ENCODE measurements around the gene CARD14.

CARD14 gene

DNA sequence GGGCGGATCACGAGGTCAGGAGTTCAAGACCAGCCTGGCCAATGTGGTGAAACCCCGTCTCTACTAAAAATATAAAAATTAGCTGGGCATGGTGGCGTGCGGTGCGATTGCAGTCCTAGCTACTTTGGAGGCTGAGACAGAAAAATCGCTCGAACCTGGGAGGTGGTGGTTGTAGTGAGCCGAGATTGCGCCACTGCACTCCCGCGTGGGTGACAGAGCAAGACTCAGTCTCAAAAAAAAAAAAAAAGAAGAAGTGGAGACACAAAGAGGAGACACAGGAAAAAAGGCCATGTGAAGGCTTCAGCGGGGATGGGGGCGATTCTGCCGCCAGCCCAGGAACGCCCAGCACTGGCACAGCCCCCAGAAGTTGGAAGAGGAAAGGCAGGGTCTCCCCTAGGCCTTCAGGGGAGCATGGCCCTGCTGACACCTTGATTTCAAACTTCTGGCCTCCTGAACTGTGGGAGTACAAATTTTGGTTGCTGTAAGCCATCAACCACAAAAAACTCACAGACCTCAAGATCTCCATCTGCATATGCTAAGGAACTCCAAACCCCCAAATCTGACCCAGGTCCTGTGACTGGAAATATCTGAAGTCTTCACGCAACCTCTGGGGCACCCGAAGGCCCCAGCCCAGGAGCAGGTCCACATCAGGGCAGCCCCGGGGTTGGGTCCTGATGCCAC is 43.3 kb downstream of the CARD14 start:
- DNase-seq: no peak

DNA sequence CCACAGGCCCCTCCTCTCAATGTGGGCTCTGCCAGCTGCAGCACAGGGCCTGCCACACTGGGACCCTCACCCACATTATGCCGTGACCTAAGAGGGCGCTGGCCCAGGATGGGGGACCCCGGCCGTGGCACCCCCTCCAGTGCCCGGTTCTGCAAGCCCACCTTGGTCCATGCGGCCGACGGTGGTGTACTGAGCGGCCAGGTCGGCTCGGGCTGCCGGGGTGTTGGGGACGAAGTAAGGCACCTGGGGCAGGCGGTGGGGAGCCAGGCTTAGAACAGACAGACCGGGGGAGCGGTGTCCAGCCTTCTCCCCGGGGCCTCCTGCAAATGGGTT is 43.8 kb downstream of the CARD14 start:
- no peak for DNase-seq

DNA sequence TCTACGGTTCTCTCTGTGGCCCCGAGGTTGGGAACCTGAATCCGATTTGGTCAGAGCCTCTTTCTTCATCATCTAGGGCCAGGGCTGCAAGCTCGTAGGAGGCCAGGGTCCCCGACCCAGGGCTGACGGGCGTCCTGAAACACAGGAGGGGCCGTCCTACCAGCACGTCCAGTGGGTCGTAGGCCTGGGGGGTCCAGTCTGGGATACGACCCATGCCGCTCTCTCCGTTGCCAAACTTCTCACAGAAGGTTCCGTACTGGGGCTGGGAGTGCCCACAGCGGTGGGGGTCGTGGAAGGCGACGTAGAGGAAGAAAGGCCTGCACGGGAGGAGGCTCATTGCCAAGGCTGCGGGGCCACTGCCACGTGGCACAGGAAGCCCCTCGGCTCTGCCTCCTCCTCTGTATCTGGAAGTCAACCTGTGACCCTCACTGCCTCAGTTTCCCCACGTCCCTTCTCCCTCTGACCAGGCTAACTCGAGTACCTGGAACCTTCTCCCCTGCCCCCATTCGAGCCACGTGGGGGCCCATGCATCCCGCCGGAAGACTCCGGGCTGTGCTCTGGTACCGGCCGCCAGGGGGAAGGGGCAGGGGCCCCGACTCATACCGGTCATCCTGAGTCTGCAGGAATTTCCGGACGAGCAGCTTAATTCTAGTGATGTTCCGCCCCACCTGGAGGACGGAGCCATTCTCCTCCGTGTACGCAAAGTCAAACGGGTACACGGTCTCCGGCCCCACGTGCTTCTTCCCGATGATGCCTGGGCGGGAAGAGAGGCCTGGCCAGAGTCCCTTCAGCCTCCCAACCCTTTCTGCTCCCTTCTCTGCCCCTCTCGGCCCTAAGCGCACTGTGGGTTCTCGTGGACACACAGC is 44.4 kb downstream of the CARD14 start:
- no peak for DNase-seq

DNA sequence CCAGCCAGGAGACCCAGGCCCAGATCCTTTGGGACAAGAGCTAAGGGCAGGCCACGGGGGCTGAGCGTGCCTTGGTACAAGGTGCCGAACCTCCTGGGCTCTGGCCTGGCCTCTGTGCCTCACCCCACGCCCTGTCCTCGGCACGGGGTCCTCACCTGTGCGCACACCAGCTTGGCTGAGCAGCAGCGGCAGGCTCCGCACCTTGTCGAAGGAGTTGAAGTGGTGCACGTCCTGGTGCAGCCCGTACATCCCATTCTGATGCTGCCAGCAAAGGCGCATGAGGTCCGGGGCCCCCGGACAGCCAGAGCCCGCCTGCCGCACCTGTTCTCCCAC is 45.0 kb downstream of the CARD14 start:
- no peak for DNase-seq

DNA sequence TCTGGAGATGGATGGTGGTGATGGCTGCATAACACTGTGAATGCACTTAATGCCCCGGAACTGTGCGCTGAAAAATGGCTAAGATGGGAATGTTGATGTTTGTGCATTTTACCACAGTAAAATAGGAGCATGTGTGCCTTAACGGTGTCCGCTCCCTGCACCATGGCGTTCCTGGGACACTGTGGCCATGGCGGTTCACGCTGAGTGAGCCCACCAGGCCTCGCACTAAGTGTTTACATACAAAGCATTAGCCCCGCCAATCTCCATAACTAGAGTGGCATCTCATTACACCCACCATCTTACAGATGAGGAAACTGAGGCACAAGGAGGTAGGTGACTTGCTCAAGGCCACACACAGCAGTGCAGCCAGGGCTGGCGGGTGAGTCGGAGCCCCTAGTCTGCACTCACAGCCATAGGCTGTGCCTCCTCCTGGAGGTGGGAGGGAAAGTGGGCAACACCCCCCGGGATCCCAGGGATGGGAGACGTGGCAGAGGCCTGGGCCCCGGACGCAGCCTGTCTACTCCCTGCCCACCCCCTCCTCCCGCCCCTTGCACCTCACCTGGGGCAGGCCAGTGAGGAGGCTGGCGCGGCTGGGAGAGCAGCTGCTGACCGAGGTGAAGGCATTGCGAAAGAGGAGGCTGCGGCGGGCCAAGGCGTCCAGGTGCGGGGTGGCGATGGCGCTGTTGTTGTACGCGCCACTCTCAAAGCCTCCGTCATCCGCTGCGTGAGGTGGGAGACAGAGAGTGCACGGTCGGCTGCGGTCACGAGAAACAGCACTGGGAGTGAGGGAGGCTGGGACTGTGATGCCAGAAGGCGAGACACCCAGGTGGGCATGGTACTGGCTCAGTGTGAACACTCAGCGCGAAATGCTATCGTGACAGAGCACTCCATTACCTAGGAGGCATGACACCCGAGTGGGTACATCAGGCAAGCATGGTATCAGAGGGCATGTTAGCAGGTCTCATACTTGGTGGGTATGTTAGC is 46.9 kb downstream of the CARD14 start:
- no peak for DNase-seq

DNA sequence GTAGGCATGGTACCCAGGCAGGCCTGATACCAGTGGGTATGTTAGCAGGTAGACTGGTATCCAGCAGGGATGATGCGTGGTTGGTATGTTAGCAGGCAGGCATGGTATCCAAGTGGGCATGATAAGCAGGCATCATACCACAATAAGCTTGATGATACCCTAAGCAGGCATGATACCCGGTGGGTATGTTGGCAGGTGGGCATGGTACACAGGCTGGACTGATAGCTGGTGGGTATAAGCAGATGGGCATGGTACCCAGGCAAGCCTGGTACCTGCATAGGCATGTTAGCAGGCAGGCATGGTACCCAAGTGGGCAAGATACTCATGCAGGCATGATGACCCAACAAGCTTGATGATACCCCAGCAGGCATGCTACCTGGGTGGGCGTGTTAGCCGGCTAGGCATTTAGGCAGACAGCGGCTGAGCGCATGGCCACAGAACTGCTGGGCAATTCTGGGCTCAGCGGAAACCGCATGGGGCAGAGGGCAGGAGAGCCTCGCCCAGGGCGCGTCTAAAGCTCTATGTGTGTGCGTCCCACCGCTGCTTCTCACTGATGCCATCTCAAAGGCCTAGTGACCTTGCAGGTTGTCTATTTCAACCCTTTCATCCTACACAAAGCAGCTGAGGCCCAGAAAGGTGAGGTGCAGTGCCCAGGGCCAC is 48.0 kb downstream of the CARD14 start:
- DNase-seq: no peak

DNA sequence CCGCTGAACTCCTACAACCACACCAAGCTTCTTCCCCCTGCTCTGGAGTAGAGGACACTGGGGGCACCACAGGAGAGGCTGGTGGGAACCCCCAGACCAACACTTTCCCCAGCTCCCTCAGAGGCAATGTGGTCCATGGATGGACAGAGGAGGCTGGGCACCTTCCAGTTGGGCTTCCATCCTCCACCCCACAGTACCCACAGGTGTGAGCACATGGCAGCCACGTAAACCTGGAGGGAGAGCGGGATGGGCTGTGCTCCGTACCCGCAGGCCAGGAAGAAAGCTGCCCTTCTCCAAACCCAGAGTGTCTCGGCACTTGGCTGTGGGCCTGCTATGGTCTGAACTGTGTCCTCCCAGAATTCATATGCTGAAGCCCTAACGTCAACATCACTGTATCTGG is 48.6 kb downstream of the CARD14 start:
- DNase-seq: no peak

DNA sequence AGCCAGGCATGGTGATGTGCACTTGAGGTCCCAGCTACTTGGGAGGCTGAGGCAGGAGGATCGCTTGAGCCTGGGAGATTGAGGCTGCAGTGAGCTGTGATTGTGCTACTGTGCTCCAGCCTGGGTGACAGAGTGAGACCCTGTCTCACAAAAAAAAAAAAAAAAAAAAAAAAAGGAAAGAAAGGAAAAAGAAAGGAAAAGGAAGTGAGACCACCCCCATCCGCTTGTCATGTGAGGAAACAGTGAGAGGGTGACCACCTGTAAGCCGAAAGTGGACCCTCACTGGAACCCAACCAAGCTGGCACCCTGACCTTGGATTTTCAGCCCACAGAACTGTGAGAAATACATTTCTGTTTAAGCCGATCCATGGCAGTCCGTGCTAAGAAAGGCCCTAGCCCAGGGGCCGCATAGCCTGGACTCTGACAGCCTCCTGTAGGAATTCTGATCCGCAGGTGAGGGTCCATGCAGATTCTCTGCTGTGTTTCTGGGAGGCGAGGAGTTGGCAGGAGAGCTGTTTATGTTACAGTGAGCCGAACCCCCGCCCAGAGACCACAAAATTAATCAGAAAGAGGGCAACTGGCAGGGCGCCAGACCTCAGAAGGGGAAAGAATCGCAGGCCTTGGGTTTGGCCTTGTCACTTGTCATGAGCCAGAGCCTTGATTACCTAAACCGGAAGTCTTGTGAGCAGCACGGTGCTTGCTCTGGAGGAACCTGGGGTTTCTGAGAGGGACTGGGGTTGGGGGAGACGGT is 49.4 kb downstream of the CARD14 start:
- DNase-seq: no peak

DNA sequence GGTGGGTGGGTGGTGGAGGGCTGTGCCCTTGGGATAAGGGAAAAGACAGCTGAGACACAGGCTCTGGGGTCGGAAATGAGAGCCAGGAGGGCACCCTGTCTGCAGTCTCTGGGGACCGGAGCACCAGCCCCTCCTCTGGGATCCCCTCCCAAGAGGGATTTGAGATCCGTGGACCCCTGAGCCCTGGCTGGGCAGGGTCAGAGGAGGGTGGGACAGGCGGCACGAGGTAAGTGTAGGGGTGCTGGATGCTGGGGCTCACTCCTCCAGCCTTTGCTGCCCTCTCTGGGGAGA is 49.9 kb downstream of the CARD14 start:
- no peak for DNase-seq

DNA sequence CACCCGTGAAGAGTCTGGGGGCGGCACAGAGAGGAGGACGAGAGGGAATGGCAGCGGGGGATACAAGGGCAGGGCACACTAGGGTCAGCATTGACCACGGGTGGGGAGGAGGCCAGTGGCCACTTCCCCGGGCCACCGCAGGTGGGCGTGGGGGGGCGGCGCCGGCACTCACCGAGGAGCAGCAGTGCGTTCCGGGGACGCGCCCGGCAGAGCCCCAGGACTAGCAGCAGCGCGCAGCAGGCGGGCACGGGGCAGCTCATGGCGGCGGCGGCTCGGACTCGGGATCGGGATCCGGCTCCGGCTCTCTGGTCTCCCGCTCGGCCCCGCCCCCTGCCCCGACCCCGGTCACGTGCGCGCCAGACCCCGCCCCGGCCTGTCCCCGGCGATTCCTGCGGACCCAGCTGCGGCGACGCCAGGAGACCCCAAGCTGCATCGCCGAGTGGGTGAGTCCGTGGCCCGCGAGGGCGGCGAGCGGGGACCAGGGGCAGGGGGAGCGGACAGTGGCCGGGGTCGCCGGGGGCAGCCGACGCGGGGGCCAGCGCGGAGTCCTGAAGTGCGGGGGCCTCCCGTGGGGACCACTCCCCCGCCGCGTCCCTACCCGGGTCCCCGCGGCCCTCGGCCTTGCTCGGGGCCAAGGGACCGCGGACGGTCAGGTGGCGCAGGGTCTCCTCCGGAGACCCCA is 50.4 kb downstream of the CARD14 start, which contains the start of the genes SGSH and SLC26A11:
Gene SGSH (minus strand): TSS at position 280 of the 682 bp plus-strand sequence. CDS start 20 bp downstream, at position 260.
Gene SLC26A11 (plus strand): TSS at position 374 of the 682 bp plus-strand sequence. CDS start 1,134 bp downstream, outside the sequence.
- DNase-seq: peak; percentile 34

DNA sequence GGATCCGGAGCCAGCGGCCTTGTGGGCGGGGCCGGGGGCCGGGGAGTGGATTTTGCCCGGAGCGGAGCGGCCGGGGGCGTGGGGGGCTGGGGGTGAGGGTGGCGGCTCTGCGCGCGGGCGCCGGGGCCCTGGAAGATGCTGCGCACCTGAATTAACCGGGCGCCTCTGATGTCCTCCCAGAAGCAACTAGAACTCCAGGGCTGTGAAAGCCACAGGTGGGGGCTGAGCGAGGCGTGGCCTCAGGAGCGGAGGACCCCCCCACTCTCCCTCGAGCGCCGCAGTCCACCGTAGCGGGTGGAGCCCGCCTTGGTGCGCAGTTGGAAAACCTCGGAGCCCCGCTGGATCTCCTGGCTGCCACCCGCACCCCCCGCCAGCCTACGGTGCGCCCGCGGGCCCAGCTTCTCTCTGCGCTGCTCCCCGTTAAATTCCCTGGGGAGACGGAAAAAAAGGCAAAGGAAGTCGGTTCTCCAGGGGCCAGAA is 50.9 kb downstream of the CARD14 start:
- no peak for DNase-seq

DNA sequence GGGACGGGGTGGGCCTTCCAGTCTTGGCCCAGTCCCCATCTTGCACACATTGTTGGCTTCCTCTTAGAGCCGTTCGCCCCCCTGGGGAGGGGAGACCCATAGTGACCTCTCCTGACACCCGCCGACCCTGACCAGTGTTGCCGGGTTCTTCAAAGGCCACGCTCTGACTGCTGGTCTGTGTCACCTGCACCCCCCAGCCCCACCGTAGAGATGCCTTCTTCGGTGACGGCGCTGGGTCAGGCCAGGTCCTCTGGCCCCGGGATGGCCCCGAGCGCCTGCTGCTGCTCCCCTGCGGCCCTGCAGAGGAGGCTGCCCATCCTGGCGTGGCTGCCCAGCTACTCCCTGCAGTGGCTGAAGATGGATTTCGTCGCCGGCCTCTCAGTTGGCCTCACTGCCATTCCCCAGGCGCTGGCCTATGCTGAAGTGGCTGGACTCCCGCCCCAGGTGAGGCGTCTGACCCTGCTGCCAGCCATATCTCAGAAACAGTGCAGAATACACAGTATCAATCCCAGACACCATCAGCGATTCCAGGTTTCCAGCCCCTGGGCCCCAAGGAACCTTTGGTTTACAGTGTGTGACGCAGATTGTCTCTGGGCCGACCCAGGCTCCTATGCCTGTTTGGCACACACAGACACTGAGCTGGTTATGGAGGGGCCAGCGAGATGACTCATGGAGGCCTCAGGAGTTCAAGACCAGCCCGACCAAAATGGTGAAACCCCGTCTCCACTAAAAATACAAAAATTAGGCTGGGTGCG is 51.7 kb downstream of the CARD14 start:
- no peak for DNase-seq

DNA sequence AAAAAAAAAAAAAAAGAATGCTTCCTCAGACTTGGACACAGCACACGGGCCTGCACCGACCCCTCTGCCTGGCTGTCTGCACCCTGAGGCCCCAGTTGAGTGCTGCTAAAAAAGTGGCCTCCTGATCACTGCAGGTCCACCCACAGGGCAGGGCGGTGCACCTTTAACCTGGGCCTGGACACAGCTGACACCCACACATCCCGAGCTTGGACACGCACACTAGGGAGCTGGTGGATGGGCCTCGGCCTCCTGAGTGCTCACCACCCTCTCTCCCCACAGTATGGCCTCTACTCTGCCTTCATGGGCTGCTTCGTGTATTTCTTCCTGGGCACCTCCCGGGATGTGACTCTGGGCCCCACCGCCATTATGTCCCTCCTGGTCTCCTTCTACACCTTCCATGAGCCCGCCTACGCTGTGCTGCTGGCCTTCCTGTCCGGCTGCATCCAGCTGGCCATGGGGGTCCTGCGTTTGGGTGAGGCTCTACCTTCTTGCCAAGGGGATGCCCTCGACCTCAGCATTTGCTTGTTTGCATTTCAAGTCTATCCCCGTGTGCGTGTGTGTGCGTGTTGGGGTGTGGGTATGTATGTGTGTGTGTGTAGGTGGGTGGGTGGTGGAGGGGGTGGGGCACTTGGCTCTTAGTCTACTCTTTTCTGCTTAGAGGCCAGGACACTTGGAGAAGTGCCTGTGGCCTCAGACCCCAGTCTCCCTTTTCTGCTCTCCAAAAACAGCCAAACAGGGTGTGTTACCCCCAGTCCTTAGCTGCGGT is 52.7 kb downstream of the CARD14 start:
- no peak for DNase-seq

DNA sequence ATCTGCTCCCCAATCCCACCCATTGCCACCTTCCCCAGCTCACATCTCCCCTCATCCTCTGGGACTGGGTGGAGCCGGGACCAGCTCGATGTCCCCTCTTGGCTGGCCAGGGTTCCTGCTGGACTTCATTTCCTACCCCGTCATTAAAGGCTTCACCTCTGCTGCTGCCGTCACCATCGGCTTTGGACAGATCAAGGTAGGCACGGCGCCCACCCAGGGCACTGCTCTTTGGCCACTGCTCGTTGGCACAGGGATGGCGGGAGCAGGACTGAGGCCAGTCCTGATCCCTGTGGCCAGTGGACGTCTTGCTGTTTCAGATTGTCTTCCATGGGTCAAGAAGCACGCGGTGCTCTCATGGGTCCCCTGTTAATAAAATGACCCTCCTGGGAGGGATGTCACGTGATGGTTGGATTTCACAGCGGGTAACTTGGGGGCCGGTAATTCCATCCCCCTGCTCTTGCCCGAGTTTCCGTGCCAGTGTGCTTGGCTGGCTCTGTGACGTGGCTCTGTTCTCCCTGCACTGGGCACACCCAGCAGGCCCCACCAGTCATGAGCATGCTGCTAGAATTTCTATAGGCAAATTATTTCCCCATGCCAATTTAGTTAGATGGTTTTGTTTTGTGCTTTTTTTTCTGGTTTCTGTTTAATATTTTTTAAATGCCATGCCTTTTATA is 53.4 kb downstream of the CARD14 start:
- no peak for DNase-seq

DNA sequence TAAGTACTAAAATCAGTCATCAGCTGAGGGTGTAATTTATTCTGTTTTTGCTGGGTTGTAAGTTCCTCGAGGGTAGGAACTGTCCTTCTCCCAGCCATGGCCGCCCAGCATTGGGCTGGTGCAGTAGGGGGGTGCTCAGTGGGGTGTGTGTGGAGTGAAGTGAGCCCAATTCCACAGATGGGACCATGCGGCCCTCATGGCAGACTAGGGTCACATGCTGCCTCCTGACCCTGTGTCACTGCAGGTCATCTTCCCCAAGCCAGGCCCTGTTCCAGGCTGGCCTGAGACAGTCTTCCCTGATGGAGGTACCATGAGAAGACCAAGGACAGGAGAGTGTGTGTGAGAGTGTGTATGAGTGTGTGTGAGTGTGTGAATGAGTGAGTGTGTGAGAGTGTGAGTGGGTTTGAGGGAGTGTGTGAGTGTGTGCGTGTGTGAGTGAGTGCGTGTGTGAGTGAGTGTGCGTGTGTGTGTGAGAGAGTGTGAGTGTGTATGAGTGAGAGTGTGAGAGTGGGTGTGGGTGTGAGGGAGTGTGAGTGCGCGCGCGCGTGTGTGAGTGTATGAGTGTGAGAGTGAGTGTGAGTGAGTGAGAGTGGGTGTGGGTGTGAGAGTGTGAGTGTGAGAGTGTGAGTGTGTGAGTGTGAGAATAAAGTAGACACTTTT is 54.1 kb downstream of the CARD14 start:
- no peak for DNase-seq

DNA sequence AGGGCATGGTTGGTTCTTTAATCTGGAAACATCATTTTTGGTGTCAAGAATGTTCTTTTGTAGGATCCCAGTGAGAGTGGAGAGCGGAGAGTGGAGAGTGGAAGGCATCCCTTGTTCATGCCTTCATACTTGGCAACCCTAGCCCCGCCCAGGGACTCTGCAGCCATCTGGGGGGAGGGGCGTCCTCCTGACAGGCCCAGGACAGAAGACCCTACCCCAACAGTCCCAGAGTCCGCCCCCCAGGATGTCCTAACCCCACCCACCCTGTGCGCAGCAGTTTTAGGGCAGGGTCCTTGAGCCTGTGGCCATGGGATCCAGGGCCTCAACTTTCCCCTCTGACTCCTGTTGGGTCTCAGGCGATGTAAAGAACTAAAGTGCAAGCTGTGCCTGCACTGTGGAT is 54.9 kb downstream of the CARD14 start:
- DNase-seq: no peak

DNA sequence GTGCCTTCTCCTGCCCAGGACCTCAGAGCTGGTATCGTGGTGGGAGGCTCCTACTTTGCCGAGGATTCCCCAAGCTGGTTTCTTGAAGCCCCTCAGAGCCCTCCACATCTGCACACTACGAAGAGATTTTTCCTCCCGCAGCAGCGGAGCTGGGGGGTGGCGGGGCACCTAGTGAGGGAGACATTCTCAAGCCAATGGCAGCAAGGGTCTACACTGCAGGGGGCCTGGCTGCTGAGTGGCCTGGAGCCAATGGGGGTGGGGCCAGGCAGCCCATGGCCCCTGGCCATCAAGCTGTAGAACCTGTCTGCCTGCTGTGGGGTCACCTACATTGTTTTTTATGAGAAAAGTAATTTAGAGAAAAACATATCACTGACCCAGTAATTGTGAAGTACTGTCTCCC is 55.4 kb downstream of the CARD14 start:
- no peak for DNase-seq

DNA sequence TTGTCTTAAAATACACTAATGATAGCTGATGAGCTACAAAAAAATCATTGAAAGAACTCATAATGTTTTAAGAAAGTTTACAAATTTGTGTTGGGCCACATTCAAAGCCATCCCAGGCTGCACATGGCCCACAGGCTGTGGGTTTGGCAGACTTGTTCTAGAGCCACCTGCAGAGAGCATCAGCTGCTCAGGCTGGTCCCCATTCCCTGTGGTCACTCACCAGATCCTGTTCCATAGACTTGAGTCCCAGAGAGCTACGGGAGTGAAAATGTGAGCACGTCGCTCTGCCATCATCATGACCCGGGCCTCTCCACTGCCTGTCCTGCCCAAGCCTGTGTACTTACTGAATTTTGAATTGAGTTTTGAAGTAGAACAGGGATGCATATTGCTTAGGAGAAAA is 57.3 kb downstream of the CARD14 start:
- DNase-seq: no peak

DNA sequence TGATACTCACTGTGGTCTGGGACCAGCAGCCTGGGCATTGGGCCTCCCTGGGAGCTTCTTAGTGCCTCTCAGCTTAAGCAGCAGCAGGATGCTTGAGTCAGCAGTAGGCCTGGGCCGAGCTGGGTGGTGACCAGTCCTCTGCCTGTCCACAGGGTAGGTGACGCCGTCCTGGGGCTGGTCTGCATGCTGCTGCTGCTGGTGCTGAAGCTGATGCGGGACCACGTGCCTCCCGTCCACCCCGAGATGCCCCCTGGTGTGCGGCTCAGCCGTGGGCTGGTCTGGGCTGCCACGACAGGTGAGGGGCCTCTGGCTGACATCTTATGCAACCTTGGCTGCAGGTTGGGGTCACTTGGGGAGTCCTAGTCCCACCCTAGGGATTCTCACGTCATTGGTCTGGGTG is 57.8 kb downstream of the CARD14 start:
- DNase-seq: no peak
